GM23248 (cell line): ENCODE measurements around the gene HMCN1.

Source experiments
- EZH2 ChIP-seq: fragments of 200-600 bp; sonication (generic); IDR thresholded peaks from 2 replicates; pipeline ENCODE4 v1.6.1; 2018; ENCODE audit warnings: antibody characterized with exemption, mild to moderate bottlenecking; ENCODE audit not compliant: insufficient read depth, poor library complexity, severe bottlenecking
- EZH2phosphoT487 ChIP-seq: fragments of 200-600 bp; sonication (generic); IDR thresholded peaks from 2 replicates; pipeline ENCODE4 v1.6.1; 2018; ENCODE audit warnings: antibody characterized with exemption, moderate library complexity, mild to moderate bottlenecking, low read depth; ENCODE audit not compliant: insufficient read depth

DNA sequence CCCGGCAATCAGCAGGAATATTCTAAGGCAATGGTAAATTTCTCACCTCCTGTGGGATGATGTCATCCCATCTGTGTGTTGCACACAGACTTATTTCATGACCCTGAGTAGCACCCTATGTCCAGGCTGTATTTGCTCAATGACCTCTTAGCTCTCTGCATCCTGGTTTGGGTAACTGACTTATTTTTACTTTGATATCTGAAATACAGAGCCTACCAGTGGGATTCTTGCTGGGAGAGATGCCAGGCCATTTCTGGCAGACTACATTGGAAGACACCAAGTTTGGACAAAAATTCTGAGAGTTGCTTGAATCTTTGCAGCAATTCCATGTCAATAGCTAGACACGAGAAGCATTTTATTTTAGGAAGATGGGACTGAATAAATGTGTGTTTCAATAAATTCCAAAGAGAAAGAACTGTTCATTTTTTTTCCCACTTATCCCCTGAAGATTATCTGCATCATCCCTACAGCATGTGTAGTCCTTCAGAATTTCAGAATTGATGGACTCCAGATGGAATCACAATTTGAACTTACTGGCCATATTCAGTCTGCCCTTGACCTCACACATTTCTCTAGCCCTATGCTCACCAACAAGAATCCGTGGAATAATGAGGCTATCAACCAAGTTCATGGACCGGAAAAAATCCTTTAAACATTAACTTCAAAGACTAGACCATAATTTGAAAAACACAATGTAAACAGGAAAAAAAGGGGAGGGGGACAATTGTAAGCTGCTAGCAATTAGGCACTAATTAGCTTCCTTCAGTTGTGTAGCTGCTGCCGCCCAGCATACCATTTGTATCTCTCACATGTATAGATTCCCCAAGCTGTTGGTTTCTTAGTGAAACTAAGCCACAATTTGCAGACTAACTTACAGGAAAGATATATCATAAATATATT, 226.5 kb downstream of the HMCN1 start:
- TF ChIP-seq EZH2 (no peak), EZH2phosphoT487 (no peak)
